Adrenal gland (tissue), 12 donors: ENCODE measurements around the gene ZSWIM6. TPM values are rescaled to one million over a fixed set of nuclear protein-coding genes. Genes with fewer than 3 reads are reported as not detected.

Source experiments
- DNase-seq, 7 donors: peaks; one replicate each; pipeline ENCODE4 v3.0.0-alpha.2; 2019 to 2020
- H3K27ac ChIP-seq, 5 donors: fragments of 200-600 bp; sonication (generic) in 4 of 5; 1 replicate in 3 of 5; 2 replicates in 2 of 5; pipeline versions ENCODE4 v1.5.1 to v1.8.0; 2016 to 2020; ENCODE audit warnings: mild to moderate bottlenecking in 1 of 5
- H3K27me3 ChIP-seq: fragments of 200-600 bp; 2 replicates; pipeline ENCODE4 v1.8.0; 2021
- H3K36me3 ChIP-seq, 2 donors: fragments of 200-600 bp; replicated peaks in 1 of 2; 1 replicate in 1 of 2; 2 replicates in 1 of 2; pipeline versions ENCODE4 v1.5.1 to v1.8.0; 2018 to 2022
- H3K4me1 ChIP-seq, 2 donors: fragments of 200-600 bp; replicated peaks in 1 of 2; 1 replicate in 1 of 2; 2 replicates in 1 of 2; pipeline versions ENCODE4 v1.5.1 to v1.8.0; 2018 to 2021
- H3K4me3 ChIP-seq, 4 donors: fragments of 200-600 bp; sonication (generic) in 3 of 4; one replicate each; pipeline ENCODE4 v1.5.1; 2016 to 2018
- H3K9me3 ChIP-seq, 3 donors: fragments of 200-600 bp; sonication (generic) in 1 of 3; replicated peaks in 1 of 3; 1 replicate in 2 of 3; 2 replicates in 1 of 3; pipeline versions ENCODE4 v1.5.1 to v1.8.0; 2016 to 2021
- CTCF ChIP-seq, 6 experiments: fragments of 450-650 bp in 4 of 6; fragments of 200-600 bp in 2 of 6; sonication (generic) in 1 of 6; IDR thresholded peaks; 1 replicate in 5 of 6; 2 replicates in 1 of 6; pipeline versions ENCODE4 v1.5.1 to v1.8.0; 2016 to 2021; ENCODE audit warnings: antibody characterized with exemption in 6 of 6, mild to moderate bottlenecking in 2 of 6, moderate library complexity in 1 of 6
- POLR2A ChIP-seq, 2 donors: fragments of 450-650 bp; IDR thresholded peaks; one replicate each; pipeline ENCODE4 v1.6.1; 2017; ENCODE audit warnings: antibody characterized with exemption in 2 of 2, mild to moderate bottlenecking in 2 of 2, moderate library complexity in 1 of 2
- WGBS, 4 donors: extraction: QIAGEN DNeasy Blood & Tissue Kit in 2 of 4; methylation state at CpG; one replicate each; pipeline versions ENCODE4 v1.1.5 to v1.1.7; 2013 to 2017; 5-methylcytosine and 5-hydroxymethylcytosine counted together
- intact Hi-C, 2 donors: fragments of 100-400 bp; cut with DNase I; formaldehyde crosslinking; loops; one replicate each; pipeline versions ENCODE4 v1.14.1 to v1.15.0; 2022 to 2023
- polyA plus RNA-seq, 3 donors: library from polyadenylated mRNA; stranded (reverse); fragments of 200-250 nt in 2 of 3; fragments of 350-450 nt in 1 of 3; fragmentation: Illumina TruSeq in 1 of 3; extraction: RNeasy Lipid Tissue Mini Kit (QIAGEN cat#74804) in 1 of 3; gene quantifications; one replicate each; pipeline ENCODE4 v1.2.3, GENCODE V29; 2013 to 2014
- total RNA-seq, 9 donors: library from RNA; depleted of rRNA in 4 of 9; stranded (reverse); fragments of >200 nt in 4 of 9; fragments of 120-200 nt in 1 of 9; fragmentation: NEBNext Ultra II Directional in 1 of 9; extraction: Animal tissue kit (Norgen Biotek cat#: 25700) in 1 of 9; gene quantifications; one replicate each; pipeline versions ENCODE4 v1.1.0 to v1.2.4, GENCODE V29; 2013 to 2023
- donor health status: healthy with polysubstance abuse.
- donor health status: Bipolar disorder and iron deficiency.
- donor health status: DM: yes; HTN: yes; CAD: no.
- donor health status: DM: no; HTN: no; CAD: no.
- donor health status: DM: no; HTN: no; CAD: no.
- donor health status: DM: yes; HTN: yes; CAD: no.

The ZSWIM6 gene
- total and polyA plus RNA-seq, 12 donors, result 5.5 to 14.6 (median 8.3) TPM

DNA sequence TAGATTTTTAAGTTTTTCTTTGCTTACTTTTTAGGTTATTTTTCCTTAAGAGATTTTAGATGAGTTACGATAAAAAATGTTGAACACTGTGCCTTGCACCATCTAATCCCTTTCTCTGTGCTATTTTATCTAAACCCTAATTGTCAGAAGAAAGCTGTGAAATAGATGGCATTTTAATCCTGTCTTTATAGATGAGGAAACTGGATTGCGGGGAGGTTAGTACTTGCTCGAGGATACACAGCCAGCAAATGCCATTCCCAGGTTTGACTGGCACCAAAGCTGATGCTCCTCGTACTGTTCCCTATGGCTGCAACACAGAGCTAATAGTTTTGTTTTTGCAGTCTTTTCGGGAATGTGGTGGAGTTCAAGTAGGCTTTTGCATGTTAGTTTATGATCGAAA, 82.7 kb downstream of the ZSWIM6 start:
- Histone ChIP-seq H3K36me3 (no peaks in the 10 kb centered on the region), H3K27ac (no peak overlapping the region), H3K27me3 (no peaks in the 10 kb centered on the region), H3K4me3 (no peak overlapping the region), H3K4me1 (peaks cover 0 to 29% of the 10 kb centered on the region in 2 donors), H3K9me3 (no peaks in the 10 kb centered on the region)
- WGBS, 4 donors, result 94 to 98% (median 95%) methylated on average over 6 of the region's 6 CpGs
- DNase-seq, result no peak
- TF ChIP-seq CTCF (IDR thresholded peaks at IDR 0.05), result no peak
- no peak for TF ChIP-seq POLR2A (IDR thresholded peaks at IDR 0.05)
- intact Hi-C loops, result no loop called here

- H3K4me1 ChIP-seq, result peaks cover 0 to 22% of the 10 kb centered on the region in 2 donors
- H3K27ac ChIP-seq, result no peak overlapping the region
- WGBS, 4 donors, result 50 to 58% (median 57%) methylated on average over 5 of the region's 5 CpGs
- intact Hi-C loops, result no loop called here
- no peak overlapping the region for H3K4me3 ChIP-seq
- no peaks in the 10 kb centered on the region for H3K9me3 ChIP-seq
- TF ChIP-seq POLR2A (IDR thresholded peaks at IDR 0.05) (no peak), CTCF (IDR thresholded peaks at IDR 0.05) (no peak)
- no peaks in the 10 kb centered on the region for H3K27me3 ChIP-seq
- no peaks in the 10 kb centered on the region for H3K36me3 ChIP-seq
- no peak for DNase-seq
These were observed 84.0 kb downstream of the ZSWIM6 start for GRCh38 chr5:61416010-61416409.

DNA sequence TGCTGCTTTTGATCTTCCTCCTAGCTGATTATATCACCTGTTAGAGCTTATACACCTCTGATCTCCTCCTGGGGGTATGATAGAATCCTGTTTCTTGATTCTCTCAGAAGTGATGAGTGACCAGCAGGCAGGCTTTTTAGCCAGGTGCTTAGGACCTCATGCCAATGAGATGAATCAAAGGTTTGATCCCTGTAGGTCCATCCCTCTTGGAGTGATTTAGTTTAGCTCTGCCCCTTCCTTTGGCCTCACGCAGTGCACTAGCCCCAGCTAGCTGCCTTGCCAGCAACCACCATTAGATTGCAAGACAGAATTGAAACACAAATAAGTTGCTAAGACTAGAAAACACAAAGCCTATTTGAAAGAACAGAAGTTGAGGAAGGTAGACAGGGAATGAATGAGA, 84.4 kb downstream of the ZSWIM6 start:
- intact Hi-C loops, result no loop called here
- Histone ChIP-seq H3K36me3 (no peaks in the 10 kb centered on the region), H3K27ac (no peak overlapping the region), H3K27me3 (no peaks in the 10 kb centered on the region), H3K4me1 (peaks cover 0 to 19% of the 10 kb centered on the region in 2 donors), H3K9me3 (no peaks in the 10 kb centered on the region), H3K4me3 (no peak overlapping the region)
- WGBS, 4 donors, result 75 to 91% (median 86%) methylated on average over 1 of the region's 1 CpG
- no peak for TF ChIP-seq CTCF (IDR thresholded peaks at IDR 0.05)
- TF ChIP-seq POLR2A (IDR thresholded peaks at IDR 0.05), result no peak
- DNase-seq, result no peak

GRCh38 chr5:61417340-61417739, 85.3 kb downstream of the ZSWIM6 start:
- Histone ChIP-seq H3K36me3 (no peaks in the 10 kb centered on the region), H3K4me3 (no peak overlapping the region), H3K9me3 (no peaks in the 10 kb centered on the region), H3K4me1 (peaks cover 0 to 19% of the 10 kb centered on the region in 2 donors), H3K27ac (no peak overlapping the region), H3K27me3 (no peaks in the 10 kb centered on the region)
- TF ChIP-seq CTCF (IDR thresholded peaks at IDR 0.05), result no peak
- no peak for TF ChIP-seq POLR2A (IDR thresholded peaks at IDR 0.05)
- 70 to 90% (median 83%) methylated on average over 3 of the region's 3 CpGs for WGBS, 4 donors
- intact Hi-C loops, result no loop called here
- DNase-seq, result no peak
